Mucosa of descending colon (tissue), 3 donors: ENCODE measurements around the gene ZFP36L2. TPM values are rescaled to one million over a fixed set of nuclear protein-coding genes. Genes with fewer than 3 reads are reported as not detected.
A peak's percentile ranks its signal among the peaks of the same experiment; 100 is the strongest.

Source experiments
- ATAC-seq: fragments of 200-7000 bp; cut with Tn5 transposase; one replicate; pipeline ENCODE4 v1.9.1; 2020; ENCODE audit warnings: mild to moderate bottlenecking, moderate library complexity
- DNase-seq, 3 donors: peaks; one replicate each; pipeline ENCODE4 v3.0.0-alpha.2; 2020
- H3K36me3 ChIP-seq: fragments of 200-600 bp; one replicate; pipeline ENCODE4 v1.8.0; 2021; ENCODE audit warnings: low read depth, mild to moderate bottlenecking
- H3K4me1 ChIP-seq: fragments of 200-600 bp; one replicate; pipeline ENCODE4 v1.8.0; 2021; ENCODE audit warnings: low read depth, mild to moderate bottlenecking
- H3K4me3 ChIP-seq: fragments of 200-600 bp; one replicate; pipeline ENCODE4 v1.8.0; 2021; ENCODE audit warnings: mild to moderate bottlenecking
- H3K9me3 ChIP-seq: fragments of 200-600 bp; one replicate; pipeline ENCODE4 v1.8.0; 2021; ENCODE audit warnings: mild to moderate bottlenecking
- CTCF ChIP-seq: fragments of 200-600 bp; IDR thresholded peaks from one replicate; pipeline ENCODE4 v1.8.0; 2022; ENCODE audit warnings: antibody characterized with exemption, mild to moderate bottlenecking
- intact Hi-C, 2 donors: fragments of 100-400 bp; cut with DNase I in 1 of 2; cut with micrococcal nuclease in 1 of 2; formaldehyde crosslinking; loops; one replicate each; pipeline versions ENCODE4 v1.11.0 to v1.11.1; 2022; cut with DNase I, micrococcal nuclease
- total RNA-seq, 3 donors: library from RNA; stranded (reverse); fragmentation: NEBNext Ultra II Directional in 2 of 3; extraction: Animal tissue kit (Norgen Biotek cat#: 25700) in 2 of 3; gene quantifications; one replicate each; pipeline versions ENCODE4 v1.2.1 to v1.2.4, GENCODE V29; 2021 to 2023
- donor health status: DM: no; HTN: no; CAD: no; lungs with moderate emphysema.
- donor health status: DM: no; HTN: no; CAD: no.
- donor health status: DM: no; HTN: yes; CAD: no.

Gene ZFP36L2
- total RNA-seq, 3 donors from 2014 or later, result 160 to 198 (median 169) TPM

GRCh38 chr2:43220229-43220751 is 6.1 kb downstream of the ZFP36L2 start:
- TF ChIP-seq CTCF, result no peak
- peaks cover 29% of the 10 kb centered on the region for H3K4me1 ChIP-seq
- H3K9me3 ChIP-seq, result no peaks in the 10 kb centered on the region
- ATAC-seq (no peak), DNase-seq (no peak)
- intact Hi-C loops, result loop anchor here (2.0 to 10.0 kb wide), 4 partner anchors 51 to 265 kb away; no protein-coding TSS in a partner anchor
- peak overlapping the region; percentile 9 for H3K4me3 ChIP-seq
- H3K36me3 ChIP-seq, result peaks cover 9% of the 10 kb centered on the region

- DNase-seq (peak; percentile 93 to 97 (median 97)), ATAC-seq (peak; percentile 76)
- intact Hi-C loops, result loop anchor here (2.0 to 10.0 kb wide), 5 partner anchors 47 to 265 kb away; no protein-coding TSS in a partner anchor
- Histone ChIP-seq H3K36me3 (peaks cover 4% of the 10 kb centered on the region), H3K9me3 (no peaks in the 10 kb centered on the region), H3K4me3 (peak overlapping the region; percentile 9), H3K4me1 (peaks cover 29% of the 10 kb centered on the region)
- peak; percentile 5 for TF ChIP-seq CTCF
Observed at GRCh38 chr2:43219383-43220228, 6.8 kb downstream of the ZFP36L2 start.

GRCh38 chr2:43218702-43219382 is 7.6 kb downstream of the ZFP36L2 start:
- no peak for TF ChIP-seq CTCF
- Histone ChIP-seq H3K9me3 (no peaks in the 10 kb centered on the region), H3K4me1 (peaks cover 29% of the 10 kb centered on the region), H3K4me3 (peak overlapping the region; percentile 3), H3K36me3 (peaks cover 4% of the 10 kb centered on the region)
- ATAC-seq, result peak; percentile 65
- peak; percentile 85 to 91 (median 89) for DNase-seq
- intact Hi-C loops, result loop anchor here in 1 of 2 donors (5.0 kb wide), 1 partner anchor 47 kb away; no protein-coding TSS in a partner anchor

- peaks cover 4% of the 10 kb centered on the region for H3K36me3 ChIP-seq
- H3K9me3 ChIP-seq, result no peaks in the 10 kb centered on the region
- no peak overlapping the region for H3K4me3 ChIP-seq
- intact Hi-C loops, result loop anchor here in 1 of 2 donors (5.0 kb wide), 1 partner anchor 46 kb away; no protein-coding TSS in a partner anchor
- TF ChIP-seq CTCF, result no peak
- no peak for ATAC-seq
- peaks cover 29% of the 10 kb centered on the region for H3K4me1 ChIP-seq
- DNase-seq, result no peak
Observed at GRCh38 chr2:43218155-43218701, 8.2 kb downstream of the ZFP36L2 start.
